Retina (tissue), 1 donor: ENCODE measurements around the gene TOX4.
"Not testable (repeated sequence)": the region's sequence is repeated elsewhere in the genome, so short reads cannot be mapped to it uniquely, and the experiment has no call there.

Source experiments
- DNase-seq: peaks from one replicate; pipeline ENCODE4 v3.0.0-alpha.2; 2016

Gene TOX4

GRCh38 chr14:21476925-21477681, at the start of gene TOX4, which contains the start of gene RAB2B:
Gene TOX4 (plus strand): TSS chr14:21477195. CDS start chr14:21477279, 84 bp downstream.
Gene RAB2B (minus strand): TSS chr14:21476959. CDS start chr14:21476872, 87 bp downstream.
- DNase-seq: peak; percentile 96

GRCh38 chr14:21428930-21429329, 48.1 kb upstream of the TOX4 start:
- DNase-seq: no peak

GRCh38 chr14:21431126-21431525, 45.9 kb upstream of the TOX4 start:
- no peak for DNase-seq

GRCh38 chr14:21436567-21437062, 40.4 kb upstream of the TOX4 start:
- DNase-seq: no peak

- DNase-seq: peak; percentile 100
Measured at GRCh38 chr14:21437063-21437901, 39.7 kb upstream of the TOX4 start.

- DNase-seq: no peak
Measured at GRCh38 chr14:21440859-21441258, 36.1 kb upstream of the TOX4 start.

GRCh38 chr14:21442657-21443056, 34.3 kb upstream of the TOX4 start:
- DNase-seq: not testable (repeated sequence)

- DNase-seq: no peak
Measured at GRCh38 chr14:21449899-21450216, 27.1 kb upstream of the TOX4 start.

- peak; percentile 24 for DNase-seq
Measured at GRCh38 chr14:21454843-21455544, 22.0 kb upstream of the TOX4 start.

GRCh38 chr14:21455592-21455911, 21.4 kb upstream of the TOX4 start:
- DNase-seq: no peak

GRCh38 chr14:21455912-21456667, 20.9 kb upstream of the TOX4 start, which contains the start of gene CHD8:
Gene CHD8 (minus strand): TSS chr14:21456123. CDS start chr14:21431643, 24,480 bp downstream.
- peak; percentile 100 for DNase-seq

GRCh38 chr14:21467616-21468015, 9.4 kb upstream of the TOX4 start:
- DNase-seq: no peak

GRCh38 chr14:21475767-21476522, 1.1 kb upstream of the TOX4 start:
- no peak for DNase-seq

GRCh38 chr14:21476523-21476924, 471 bp upstream of the TOX4 start:
- DNase-seq: no peak

- DNase-seq: no peak
Measured at GRCh38 chr14:21486640-21487087, 9.7 kb downstream of the TOX4 start.

GRCh38 chr14:21494902-21495762, 18.1 kb downstream of the TOX4 start:
- DNase-seq: no peak

GRCh38 chr14:21496453-21496852, 19.5 kb downstream of the TOX4 start:
- DNase-seq: no peak

GRCh38 chr14:21498540-21499526, 21.8 kb downstream of the TOX4 start:
- DNase-seq: peak; percentile 41

GRCh38 chr14:21501568-21501967, 24.6 kb downstream of the TOX4 start:
- no peak for DNase-seq
